ENCODE data around the gene COMTD1.
A peak's percentile ranks its signal among the peaks of the same experiment; 100 is the strongest.
"Not testable (repeated sequence)": the region's sequence is repeated elsewhere in the genome, so short reads cannot be mapped to it uniquely, and the experiment has no call there.

COMTD1 gene

GRCh38 chr10:75223507-75223906 lies 12.2 kb downstream of the COMTD1 start:
- no peak for DNase-seq (ENCODE audit: low read depth in 2 of 2)

GRCh38 chr10:75221492-75221891 lies 14.3 kb downstream of the COMTD1 start:
- DNase-seq (ENCODE audit: low read depth in 2 of 2): not testable (repeated sequence)

GRCh38 chr10:75220274-75220673 lies 15.5 kb downstream of the COMTD1 start:
- DNase-seq (ENCODE audit: low read depth in 2 of 2): no peak

GRCh38 chr10:75212343-75212742 lies 23.4 kb downstream of the COMTD1 start:
- no peak for DNase-seq (ENCODE audit: low read depth in 2 of 2)

GRCh38 chr10:75211007-75211691 lies 24.6 kb downstream of the COMTD1 start:
- DNase-seq (ENCODE audit: low read depth in 2 of 2): no peak

GRCh38 chr10:75210282-75211006 lies 25.3 kb downstream of the COMTD1 start, which contains the start of gene VDAC2:
Gene VDAC2 (plus strand): TSS chr10:75210796. CDS start chr10:75211159, 363 bp downstream.
- DNase-seq (ENCODE audit: low read depth in 2 of 2): peak; percentile 91 to 92

- DNase-seq (ENCODE audit: low read depth in 2 of 2): peak; percentile 47 to 49
Observed at GRCh38 chr10:75209921-75210281, 25.9 kb downstream of the COMTD1 start.

GRCh38 chr10:75209086-75209920 lies 26.5 kb downstream of the COMTD1 start:
- DNase-seq (ENCODE audit: low read depth in 2 of 2): no peak

- no peak for DNase-seq (ENCODE audit: low read depth in 2 of 2)
Observed at GRCh38 chr10:75208181-75208580, 27.6 kb downstream of the COMTD1 start.

- no peak for DNase-seq (ENCODE audit: low read depth in 2 of 2)
Observed at GRCh38 chr10:75207857-75208144, 28.0 kb downstream of the COMTD1 start.

GRCh38 chr10:75207079-75207856 lies 28.5 kb downstream of the COMTD1 start:
- no peak for DNase-seq (ENCODE audit: low read depth in 2 of 2)

- DNase-seq (ENCODE audit: low read depth in 2 of 2): not testable (repeated sequence)
Observed at GRCh38 chr10:75206638-75207037, 29.1 kb downstream of the COMTD1 start.

GRCh38 chr10:75205908-75206307 lies 29.8 kb downstream of the COMTD1 start:
- DNase-seq (ENCODE audit: low read depth in 2 of 2): no peak

GRCh38 chr10:75203724-75204123 lies 32.0 kb downstream of the COMTD1 start:
- DNase-seq (ENCODE audit: low read depth in 2 of 2): no peak

- DNase-seq (ENCODE audit: low read depth in 2 of 2): not testable (repeated sequence)
Observed at GRCh38 chr10:75203046-75203620, 32.6 kb downstream of the COMTD1 start.

GRCh38 chr10:75202321-75203045 lies 33.3 kb downstream of the COMTD1 start:
- no peak for DNase-seq (ENCODE audit: low read depth in 2 of 2)

GRCh38 chr10:75201793-75202307 lies 33.9 kb downstream of the COMTD1 start:
- DNase-seq (ENCODE audit: low read depth in 2 of 2): no peak

GRCh38 chr10:75199949-75200348 lies 35.8 kb downstream of the COMTD1 start:
- not testable (repeated sequence) for DNase-seq (ENCODE audit: low read depth in 2 of 2)

- DNase-seq (ENCODE audit: low read depth in 2 of 2): no peak
Observed at GRCh38 chr10:75197906-75198305, 37.9 kb downstream of the COMTD1 start.

- DNase-seq (ENCODE audit: low read depth in 2 of 2): no peak
Observed at GRCh38 chr10:75197066-75197465, 38.7 kb downstream of the COMTD1 start.

Measured in stimulated activated CD8-positive, alpha-beta memory T cell treated with anti-CD3 and anti-CD28 coated beads, Interleukin-7, amount 100 ng/mL, for 1 hour (primary cell).